Upper lobe of right lung (tissue), 1 donor: ENCODE data around the gene RBMS3. TPM values are rescaled to one million over a fixed set of nuclear protein-coding genes. Genes with fewer than 3 reads are reported as not detected.

Source experiments
- ATAC-seq: fragments of 200-7000 bp; cut with Tn5 transposase; one replicate; pipeline ENCODE4 v1.9.1; 2020; ENCODE audit warnings: mild to moderate bottlenecking, moderate library complexity
- DNase-seq: peaks from one replicate; pipeline ENCODE4 v3.0.0-alpha.2; 2020
- H3K27ac ChIP-seq: fragments of 200-600 bp; one replicate; pipeline ENCODE4 v1.8.0; 2022
- H3K27me3 ChIP-seq: fragments of 200-600 bp; one replicate; pipeline ENCODE4 v1.8.0; 2022; ENCODE audit warnings: mild to moderate bottlenecking
- H3K36me3 ChIP-seq: fragments of 200-600 bp; one replicate; pipeline ENCODE4 v1.8.0; 2022
- H3K4me1 ChIP-seq: fragments of 200-600 bp; one replicate; pipeline ENCODE4 v1.8.0; 2022
- H3K4me3 ChIP-seq: fragments of 200-600 bp; one replicate; pipeline ENCODE4 v1.8.0; 2022; ENCODE audit warnings: mild to moderate bottlenecking
- H3K9me3 ChIP-seq: fragments of 200-600 bp; one replicate; pipeline ENCODE4 v1.8.0; 2022
- CTCF ChIP-seq: fragments of 200-600 bp; IDR thresholded peaks from one replicate; pipeline ENCODE4 v1.8.0; 2022; ENCODE audit warnings: antibody characterized with exemption
- intact Hi-C: fragments of 100-400 bp; cut with DNase I; formaldehyde crosslinking; loops from one replicate; pipeline ENCODE4 v1.11.0; 2022
- total RNA-seq: library from RNA; stranded (reverse); fragmentation: NEBNext Ultra II Directional; extraction: Animal tissue kit (Norgen Biotek cat#: 25700); gene quantifications from one replicate; pipeline ENCODE4 v1.2.1, GENCODE V29; 2021
- donor health status: DM: no; HTN: yes; CAD: no; lungs with severe emphysema.

RBMS3 gene
- total RNA-seq, 1 donor from 2014 or later: 85.9 TPM

- intact Hi-C loops: no loop called here
- no peak overlapping the region for H3K27ac ChIP-seq
- no peak for TF ChIP-seq CTCF
- H3K9me3 ChIP-seq: no peaks in the 10 kb centered on the region
- no peak for ATAC-seq
- peaks cover 10% of the 10 kb centered on the region for H3K4me1 ChIP-seq
- no peaks in the 10 kb centered on the region for H3K36me3 ChIP-seq
- H3K4me3 ChIP-seq: no peak overlapping the region
- no peak for DNase-seq
- no peaks in the 10 kb centered on the region for H3K27me3 ChIP-seq
Measured at GRCh38 chr3:29700256-29700655, 419.4 kb downstream of the RBMS3 start.

GRCh38 chr3:29701326-29701983 lies 420.6 kb downstream of the RBMS3 start:
- H3K9me3 ChIP-seq: no peaks in the 10 kb centered on the region
- ATAC-seq (peak; percentile 36), DNase-seq (no peak)
- no peak overlapping the region for H3K27ac ChIP-seq
- no peak for TF ChIP-seq CTCF
- intact Hi-C loops: no loop called here
- H3K36me3 ChIP-seq: no peaks in the 10 kb centered on the region
- no peaks in the 10 kb centered on the region for H3K27me3 ChIP-seq
- H3K4me1 ChIP-seq: peaks cover 3% of the 10 kb centered on the region
- no peak overlapping the region for H3K4me3 ChIP-seq

GRCh38 chr3:29705906-29706844 lies 425.3 kb downstream of the RBMS3 start:
- intact Hi-C loops: no loop called here
- Histone ChIP-seq H3K4me3 (no peak overlapping the region), H3K36me3 (no peaks in the 10 kb centered on the region), H3K27ac (no peak overlapping the region), H3K9me3 (no peaks in the 10 kb centered on the region), H3K4me1 (no peaks in the 10 kb centered on the region), H3K27me3 (no peaks in the 10 kb centered on the region)
- DNase-seq: no peak
- ATAC-seq: no peak
- no peak for TF ChIP-seq CTCF

- H3K4me1 ChIP-seq: no peaks in the 10 kb centered on the region
- intact Hi-C loops: no loop called here
- H3K9me3 ChIP-seq: no peaks in the 10 kb centered on the region
- no peak for TF ChIP-seq CTCF
- ATAC-seq: no peak
- DNase-seq: no peak
- H3K27ac ChIP-seq: no peak overlapping the region
- no peaks in the 10 kb centered on the region for H3K27me3 ChIP-seq
- H3K4me3 ChIP-seq: no peak overlapping the region
- no peaks in the 10 kb centered on the region for H3K36me3 ChIP-seq
Measured at GRCh38 chr3:29708884-29709283, 428.0 kb downstream of the RBMS3 start.

GRCh38 chr3:29711255-29711771 lies 430.4 kb downstream of the RBMS3 start:
- Histone ChIP-seq H3K4me3 (no peak overlapping the region), H3K4me1 (no peaks in the 10 kb centered on the region), H3K27me3 (no peaks in the 10 kb centered on the region), H3K27ac (peak overlapping the region; percentile 7), H3K9me3 (no peaks in the 10 kb centered on the region), H3K36me3 (no peaks in the 10 kb centered on the region)
- ATAC-seq (no peak), DNase-seq (no peak)
- TF ChIP-seq CTCF: no peak
- intact Hi-C loops: no loop called here
